Measurements from ENCODE around the gene TARS1.

Gene TARS1

DNA sequence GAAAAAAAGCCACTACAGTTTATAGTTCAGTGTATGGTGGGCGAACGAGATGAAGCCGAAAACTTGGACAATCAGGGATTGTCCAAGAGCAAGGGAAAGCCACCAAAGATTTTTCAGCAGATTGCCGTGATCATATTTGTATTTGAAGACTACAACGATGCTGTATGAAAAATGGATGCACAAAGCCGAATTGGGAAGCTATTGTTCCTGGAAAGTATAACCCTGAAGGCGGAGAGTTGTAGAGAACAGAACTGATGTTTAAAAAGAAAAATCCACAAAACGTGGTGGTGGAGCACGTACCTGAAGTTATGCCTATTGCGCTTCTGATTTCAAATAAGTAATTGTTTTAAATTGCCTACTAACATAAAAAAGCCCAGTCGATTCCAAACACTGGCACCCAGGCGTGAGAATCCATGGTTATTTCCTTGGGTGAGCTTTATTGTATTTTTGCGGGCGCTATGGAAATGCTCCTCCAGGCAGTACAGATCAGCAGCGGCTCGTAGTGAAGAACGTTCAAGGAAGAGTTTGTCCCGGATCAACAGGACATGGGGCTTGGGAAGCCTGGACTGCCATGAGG is 772 bp upstream of the TARS1 start:
- H3K18ac ChIP-seq (ENCODE audit: low read length) = peak overlapping the region; percentile 23
- no CpG with 5 or more reads among the region's 18 CpGs for WGBS (ENCODE audit: extremely low coverage, insufficient coverage, insufficient read length)
- H3K79me1 ChIP-seq (ENCODE audit: low read length) = peaks cover 11% of the 10 kb centered on the region
- H3K9ac ChIP-seq (ENCODE audit: low read length) = peak overlapping the region; percentile 89
- peak overlapping the region; percentile 78 for H2BK5ac ChIP-seq (ENCODE audit: low read depth, low read length, poor library complexity)
- H3K79me2 ChIP-seq (ENCODE audit: control insufficient read depth, insufficient read depth, low read length, poor library complexity) = peaks cover 14% of the 10 kb centered on the region
- no peaks in the 10 kb centered on the region for H3K9me3 ChIP-seq (ENCODE audit: insufficient read depth, low read depth, low read length)
- H3K4me3 ChIP-seq (ENCODE audit: low read depth, low read length) = peak overlapping the region; percentile 90
- no peaks in the 10 kb centered on the region for H3K27me3 ChIP-seq (ENCODE audit: insufficient read depth, low read length)
- no peak overlapping the region for H3K4ac ChIP-seq (ENCODE audit: low read depth, low read length)
- no peak overlapping the region for H3K23ac ChIP-seq (ENCODE audit: low read length)
- peak overlapping the region; percentile 17 for H4K12ac ChIP-seq (ENCODE audit: low read depth, low read length)
- H2BK12ac ChIP-seq (ENCODE audit: low read length) = no peak overlapping the region
- peak overlapping the region; percentile 80 for H2AFZ ChIP-seq (ENCODE audit: insufficient read depth, low read length, poor library complexity)
- peaks cover 0 to 2% of the 10 kb centered on the region in 2 experiments for H3K36me3 ChIP-seq (ENCODE audit: control insufficient read depth in 1 of 2, insufficient read depth in 2 of 2, low read length in 2 of 2)
- no peak for DNase-seq
- peak overlapping the region; percentile 72 for H4K8ac ChIP-seq (ENCODE audit: low read depth, low read length)
- peak overlapping the region; percentile 83 for H3K4me2 ChIP-seq (ENCODE audit: low read length)
- H3K27ac ChIP-seq (ENCODE audit: low read depth, low read length) = peak overlapping the region; percentile 90
- H3K14ac ChIP-seq (ENCODE audit: low read length) = peak overlapping the region; percentile 65
- peak overlapping the region; percentile 8 for H4K91ac ChIP-seq (ENCODE audit: low read depth, low read length)
- H2BK120ac ChIP-seq (ENCODE audit: insufficient read depth, low read length, poor library complexity) = peak overlapping the region; percentile 65
- H2AK5ac ChIP-seq (ENCODE audit: low read length) = no peak overlapping the region
- H3K4me1 ChIP-seq (ENCODE audit: control insufficient read depth in 1 of 2, insufficient read depth in 2 of 2, low read length in 2 of 2) = peaks cover 0 to 7% of the 10 kb centered on the region in 2 experiments

DNA sequence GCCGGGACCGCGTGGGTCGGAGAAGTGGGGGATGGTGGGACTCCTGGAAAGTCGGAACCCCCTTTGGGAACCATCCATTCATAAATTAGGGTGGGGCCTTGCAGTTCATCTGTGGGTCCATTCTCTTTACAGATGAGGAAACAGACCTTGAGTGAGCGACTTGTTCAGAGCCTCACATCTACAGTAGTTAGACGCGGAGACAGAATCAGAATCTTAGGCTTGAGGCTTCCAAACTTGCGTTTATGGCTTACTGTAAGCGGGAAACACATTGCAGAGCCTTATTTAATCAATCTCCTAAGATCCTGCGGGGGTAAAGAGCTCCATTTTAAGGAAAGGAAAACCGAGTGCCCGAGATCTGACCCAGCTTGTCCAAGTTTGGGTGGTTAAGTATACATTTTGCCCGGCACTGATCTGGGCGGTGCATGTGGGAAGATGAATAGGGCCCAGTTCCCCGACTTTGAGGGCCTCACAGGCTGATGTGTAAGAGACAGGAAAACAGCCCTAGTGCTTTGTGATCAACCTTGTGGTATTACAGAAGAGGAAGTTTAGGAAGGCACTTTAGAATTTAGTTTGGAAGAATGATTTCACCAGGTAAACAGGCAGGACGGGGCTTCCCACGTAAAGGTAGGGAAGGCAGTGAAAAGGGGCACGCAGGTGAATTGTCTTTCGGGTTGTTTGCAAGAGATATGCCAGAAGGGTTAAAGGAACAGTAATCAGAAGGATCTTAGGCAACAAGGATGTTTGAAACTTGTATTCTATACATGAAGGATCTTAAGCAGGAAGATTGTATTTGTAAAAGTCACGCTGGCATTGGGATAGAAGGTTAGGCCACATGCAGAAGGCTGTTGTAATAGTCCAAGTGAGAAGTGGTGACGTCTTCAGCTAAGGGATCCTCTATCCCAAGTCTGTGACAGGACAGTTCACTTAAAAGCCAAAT is 744 bp downstream of the TARS1 start:
- Histone ChIP-seq H3K79me2 (ENCODE audit: control insufficient read depth, insufficient read depth, low read length, poor library complexity) (peaks cover 15% of the 10 kb centered on the region), H4K8ac (ENCODE audit: low read depth, low read length) (peak overlapping the region; percentile 90), H3K14ac (ENCODE audit: low read length) (peak overlapping the region; percentile 90), H3K79me1 (ENCODE audit: low read length) (peaks cover 11% of the 10 kb centered on the region), H3K18ac (ENCODE audit: low read length) (peak overlapping the region; percentile 86), H3K4me2 (ENCODE audit: low read length) (peak overlapping the region; percentile 80), H2BK12ac (ENCODE audit: low read length) (no peak overlapping the region), H3K4me3 (ENCODE audit: low read depth, low read length) (peak overlapping the region; percentile 93), H3K9me3 (ENCODE audit: insufficient read depth, low read depth, low read length) (no peaks in the 10 kb centered on the region), H4K91ac (ENCODE audit: low read depth, low read length) (peak overlapping the region; percentile 88), H2BK5ac (ENCODE audit: low read depth, low read length, poor library complexity) (peak overlapping the region; percentile 80), H3K9ac (ENCODE audit: low read length) (peak overlapping the region; percentile 92), H3K4ac (ENCODE audit: low read depth, low read length) (peak overlapping the region; percentile 64), H2AFZ (ENCODE audit: insufficient read depth, low read length, poor library complexity) (peak overlapping the region; percentile 38), H2AK5ac (ENCODE audit: low read length) (no peak overlapping the region), H2BK120ac (ENCODE audit: insufficient read depth, low read length, poor library complexity) (peak overlapping the region; percentile 70), H3K27ac (ENCODE audit: low read depth, low read length) (peak overlapping the region; percentile 91), H3K36me3 (ENCODE audit: control insufficient read depth in 1 of 2, insufficient read depth in 2 of 2, low read length in 2 of 2) (peaks cover 2 to 9% of the 10 kb centered on the region in 2 experiments), H3K4me1 (ENCODE audit: control insufficient read depth in 1 of 2, insufficient read depth in 2 of 2, low read length in 2 of 2) (peaks cover 0 to 7% of the 10 kb centered on the region in 2 experiments), H3K27me3 (ENCODE audit: insufficient read depth, low read length) (no peaks in the 10 kb centered on the region), H3K23ac (ENCODE audit: low read length) (no peak overlapping the region), H4K12ac (ENCODE audit: low read depth, low read length) (peak overlapping the region; percentile 63)
- DNase-seq = peak; percentile 21 to 50
- no CpG with 5 or more reads among the region's 22 CpGs for WGBS (ENCODE audit: extremely low coverage, insufficient coverage, insufficient read length)

DNA sequence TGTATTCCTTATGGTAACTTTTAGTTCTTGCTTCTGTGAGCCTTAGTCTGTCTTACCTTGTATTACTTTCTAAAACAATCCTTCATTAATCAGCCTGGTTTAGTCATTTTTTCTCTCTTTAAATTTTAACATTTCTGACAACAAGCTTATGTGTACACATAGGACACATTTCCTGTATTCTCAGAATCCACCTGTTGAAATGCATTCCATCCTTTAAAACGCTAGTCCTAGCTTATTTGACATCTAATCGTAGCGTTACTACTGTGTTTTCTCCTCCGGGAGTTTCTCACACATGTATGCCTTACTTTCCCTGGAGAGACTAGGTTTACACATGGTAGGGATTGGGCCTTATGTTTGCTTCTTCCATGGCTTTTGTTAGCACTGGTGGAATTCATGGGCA is 3.8 kb downstream of the TARS1 start:
- peaks cover 11% of the 10 kb centered on the region for H3K79me1 ChIP-seq (ENCODE audit: low read length)
- H3K9ac ChIP-seq (ENCODE audit: low read length) = no peak overlapping the region
- no peak overlapping the region for H2BK12ac ChIP-seq (ENCODE audit: low read length)
- H3K79me2 ChIP-seq (ENCODE audit: control insufficient read depth, insufficient read depth, low read length, poor library complexity) = peaks cover 15% of the 10 kb centered on the region
- H3K18ac ChIP-seq (ENCODE audit: low read length) = no peak overlapping the region
- H4K8ac ChIP-seq (ENCODE audit: low read depth, low read length) = no peak overlapping the region
- no peak overlapping the region for H4K12ac ChIP-seq (ENCODE audit: low read depth, low read length)
- DNase-seq = no peak
- H4K91ac ChIP-seq (ENCODE audit: low read depth, low read length) = no peak overlapping the region
- no peak overlapping the region for H2AK5ac ChIP-seq (ENCODE audit: low read length)
- H3K27ac ChIP-seq (ENCODE audit: low read depth, low read length) = no peak overlapping the region
- H3K4me3 ChIP-seq (ENCODE audit: low read depth, low read length) = no peak overlapping the region
- no peak overlapping the region for H2BK5ac ChIP-seq (ENCODE audit: low read depth, low read length, poor library complexity)
- H3K4ac ChIP-seq (ENCODE audit: low read depth, low read length) = peak overlapping the region; percentile 93
- peaks cover 8 to 14% of the 10 kb centered on the region in 2 experiments for H3K36me3 ChIP-seq (ENCODE audit: control insufficient read depth in 1 of 2, insufficient read depth in 2 of 2, low read length in 2 of 2)
- no peak overlapping the region for H3K23ac ChIP-seq (ENCODE audit: low read length)
- H3K14ac ChIP-seq (ENCODE audit: low read length) = no peak overlapping the region
- H3K4me1 ChIP-seq (ENCODE audit: control insufficient read depth in 1 of 2, insufficient read depth in 2 of 2, low read length in 2 of 2) = peaks cover 0 to 2% of the 10 kb centered on the region in 2 experiments
- no peak overlapping the region for H3K4me2 ChIP-seq (ENCODE audit: low read length)
- H2BK120ac ChIP-seq (ENCODE audit: insufficient read depth, low read length, poor library complexity) = no peak overlapping the region
- no peak overlapping the region for H2AFZ ChIP-seq (ENCODE audit: insufficient read depth, low read length, poor library complexity)
- no CpG with 5 or more reads among the region's 4 CpGs for WGBS (ENCODE audit: extremely low coverage, insufficient coverage, insufficient read length)
- H3K27me3 ChIP-seq (ENCODE audit: insufficient read depth, low read length) = no peaks in the 10 kb centered on the region
- H3K9me3 ChIP-seq (ENCODE audit: insufficient read depth, low read depth, low read length) = no peaks in the 10 kb centered on the region

DNA sequence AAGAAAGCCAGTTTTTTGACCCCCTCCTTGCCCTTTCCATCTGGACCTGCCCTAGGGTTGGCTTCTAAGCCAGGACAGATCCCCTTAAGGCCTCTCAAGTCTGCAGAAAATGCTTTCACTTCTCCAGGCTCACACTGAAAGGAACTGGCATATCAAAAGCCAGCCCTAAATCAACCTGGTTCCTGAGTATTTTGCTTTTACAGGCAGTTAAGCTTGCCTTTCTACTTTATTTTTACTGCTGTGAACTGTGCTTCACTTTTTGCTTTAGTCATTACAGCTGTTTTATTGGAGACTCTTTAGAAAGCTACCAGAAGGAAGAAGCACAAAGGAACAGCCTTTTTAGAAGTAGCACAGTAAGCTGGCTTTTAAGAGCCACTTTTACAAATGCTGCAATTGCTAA is 5.0 kb downstream of the TARS1 start:
- Histone ChIP-seq H3K14ac (ENCODE audit: low read length) (no peak overlapping the region), H3K23ac (ENCODE audit: low read length) (no peak overlapping the region), H3K18ac (ENCODE audit: low read length) (no peak overlapping the region), H2BK120ac (ENCODE audit: insufficient read depth, low read length, poor library complexity) (no peak overlapping the region), H3K4me2 (ENCODE audit: low read length) (no peak overlapping the region), H3K9ac (ENCODE audit: low read length) (no peak overlapping the region), H3K9me3 (ENCODE audit: insufficient read depth, low read depth, low read length) (no peaks in the 10 kb centered on the region), H4K91ac (ENCODE audit: low read depth, low read length) (no peak overlapping the region), H2BK12ac (ENCODE audit: low read length) (no peak overlapping the region), H3K4ac (ENCODE audit: low read depth, low read length) (peak overlapping the region; percentile 86), H3K36me3 (ENCODE audit: control insufficient read depth in 1 of 2, insufficient read depth in 2 of 2, low read length in 2 of 2) (peaks cover 10 to 14% of the 10 kb centered on the region in 2 experiments), H3K79me2 (ENCODE audit: control insufficient read depth, insufficient read depth, low read length, poor library complexity) (peaks cover 13% of the 10 kb centered on the region), H3K4me1 (ENCODE audit: control insufficient read depth in 1 of 2, insufficient read depth in 2 of 2, low read length in 2 of 2) (no peaks in the 10 kb centered on the region), H3K4me3 (ENCODE audit: low read depth, low read length) (no peak overlapping the region), H3K27ac (ENCODE audit: low read depth, low read length) (no peak overlapping the region), H4K12ac (ENCODE audit: low read depth, low read length) (no peak overlapping the region), H4K8ac (ENCODE audit: low read depth, low read length) (no peak overlapping the region), H2AK5ac (ENCODE audit: low read length) (no peak overlapping the region), H3K79me1 (ENCODE audit: low read length) (peaks cover 8% of the 10 kb centered on the region), H2AFZ (ENCODE audit: insufficient read depth, low read length, poor library complexity) (no peak overlapping the region), H3K27me3 (ENCODE audit: insufficient read depth, low read length) (no peaks in the 10 kb centered on the region), H2BK5ac (ENCODE audit: low read depth, low read length, poor library complexity) (no peak overlapping the region)
- no peak for DNase-seq
